NCI-H1694 (cell line): ENCODE results near the gene UVSSA.
A peak's percentile ranks its signal among the peaks of the same experiment; 100 is the strongest.

Experiments
- DNase-seq: peaks from one replicate; lab custom pipeline; 2025; lab: John Stamatoyannopoulos, UW

The UVSSA gene

DNA sequence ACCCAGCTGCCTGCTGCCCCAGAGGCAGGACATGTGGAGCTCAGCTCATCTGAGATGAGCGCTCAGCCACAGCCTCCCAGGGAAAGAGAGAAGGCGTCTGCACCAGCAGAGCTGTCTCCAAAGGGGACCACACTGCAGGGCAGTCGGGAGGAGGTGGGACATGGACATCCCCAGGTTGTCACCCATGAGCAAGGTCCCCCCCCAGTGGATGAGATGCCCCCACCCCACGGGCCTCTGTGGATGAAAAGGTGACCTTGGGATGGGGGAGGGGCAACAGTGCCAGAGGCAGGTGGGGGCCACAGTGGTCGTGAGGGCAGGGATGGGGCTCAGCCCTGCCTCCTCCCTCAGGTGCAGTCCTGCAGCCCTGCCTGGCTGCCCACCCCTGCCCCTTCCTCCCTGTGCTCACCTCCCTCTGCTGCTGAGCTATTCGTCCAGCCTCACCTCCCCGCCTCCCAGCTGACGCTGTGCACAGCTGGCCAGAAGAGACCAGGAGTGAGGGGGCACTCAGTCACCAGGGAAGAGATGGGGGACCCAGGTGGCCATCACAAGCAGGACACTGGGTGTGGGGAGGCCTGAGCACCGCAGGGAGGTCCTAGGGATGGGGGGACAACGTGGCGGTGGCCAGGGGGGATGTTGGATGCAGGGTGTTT lies 49.9 kb downstream of the UVSSA start:
- no peak for DNase-seq

DNA sequence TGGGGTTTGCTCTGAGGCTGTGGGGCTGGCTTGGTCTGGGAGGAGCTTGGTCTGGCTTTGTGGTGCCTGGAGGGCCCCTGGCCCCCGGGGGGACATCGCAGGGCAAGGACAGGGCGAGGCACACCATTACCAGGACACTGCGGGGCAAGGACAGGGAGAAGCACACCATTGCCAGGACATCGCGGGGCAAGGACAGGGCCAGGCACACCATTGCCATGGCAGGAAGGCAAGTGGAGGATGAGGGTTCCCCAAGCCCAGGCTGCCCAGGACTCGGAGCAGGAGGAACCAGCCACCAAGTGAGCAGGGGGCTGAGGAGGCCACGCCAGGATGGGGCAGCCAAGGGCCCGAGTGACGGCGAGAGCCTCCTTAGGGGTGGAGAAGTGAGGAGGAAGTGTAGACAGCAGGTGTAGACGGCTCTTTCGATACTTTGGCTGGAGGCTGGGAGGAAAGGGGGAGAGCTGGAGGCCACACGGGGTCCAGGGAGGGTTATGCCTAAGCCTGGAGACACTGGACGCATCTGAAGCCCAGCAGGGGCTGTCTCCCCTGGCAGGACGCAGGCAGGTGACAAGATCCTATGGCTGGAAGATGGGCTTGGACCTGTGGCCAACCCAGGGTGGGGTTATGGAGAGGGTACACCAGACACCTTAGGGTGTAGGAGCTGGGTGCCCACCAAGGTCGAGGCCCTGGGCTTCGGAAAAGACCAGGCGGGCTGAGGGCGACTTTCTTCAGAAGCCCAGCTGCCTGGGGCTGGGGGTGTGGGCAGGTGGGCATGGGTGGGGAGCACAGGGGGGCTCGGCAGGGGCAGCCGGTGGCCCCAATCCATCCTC lies 51.9 kb downstream of the UVSSA start:
- no peak for DNase-seq

DNA sequence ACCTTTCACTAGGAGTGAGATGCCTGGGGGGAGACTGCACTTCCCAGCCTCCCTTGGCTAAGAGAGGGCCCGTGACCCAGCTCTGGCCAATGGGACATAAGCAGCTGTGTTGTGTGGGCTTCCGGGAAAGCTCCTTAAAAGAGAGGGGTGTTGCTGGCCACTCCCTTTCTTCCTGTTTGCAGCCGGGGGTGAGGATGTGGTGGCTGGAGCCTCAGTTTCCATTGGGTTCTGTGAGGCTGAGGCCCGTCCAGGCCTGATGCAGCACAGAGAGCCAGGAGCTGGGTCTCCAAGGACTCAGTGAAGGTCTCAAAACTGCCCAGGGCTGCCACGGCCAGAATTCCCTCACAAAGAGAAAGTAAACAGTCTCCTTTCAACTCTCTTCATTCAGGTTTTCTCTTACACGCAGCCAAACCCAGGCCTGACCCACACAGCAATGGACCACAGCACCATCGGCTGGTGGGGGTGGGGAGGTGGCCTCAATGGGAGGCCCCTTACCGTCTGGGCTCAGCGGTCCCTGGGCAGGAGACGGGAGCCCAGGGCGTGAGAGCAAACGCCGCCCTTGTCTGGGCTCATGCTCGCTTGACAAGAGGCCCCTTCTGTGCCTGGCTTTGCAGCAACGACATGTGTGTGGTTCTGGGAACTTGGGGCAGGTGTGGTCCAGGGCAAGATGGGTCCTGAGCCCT lies 52.6 kb downstream of the UVSSA start:
- DNase-seq, result no peak

DNA sequence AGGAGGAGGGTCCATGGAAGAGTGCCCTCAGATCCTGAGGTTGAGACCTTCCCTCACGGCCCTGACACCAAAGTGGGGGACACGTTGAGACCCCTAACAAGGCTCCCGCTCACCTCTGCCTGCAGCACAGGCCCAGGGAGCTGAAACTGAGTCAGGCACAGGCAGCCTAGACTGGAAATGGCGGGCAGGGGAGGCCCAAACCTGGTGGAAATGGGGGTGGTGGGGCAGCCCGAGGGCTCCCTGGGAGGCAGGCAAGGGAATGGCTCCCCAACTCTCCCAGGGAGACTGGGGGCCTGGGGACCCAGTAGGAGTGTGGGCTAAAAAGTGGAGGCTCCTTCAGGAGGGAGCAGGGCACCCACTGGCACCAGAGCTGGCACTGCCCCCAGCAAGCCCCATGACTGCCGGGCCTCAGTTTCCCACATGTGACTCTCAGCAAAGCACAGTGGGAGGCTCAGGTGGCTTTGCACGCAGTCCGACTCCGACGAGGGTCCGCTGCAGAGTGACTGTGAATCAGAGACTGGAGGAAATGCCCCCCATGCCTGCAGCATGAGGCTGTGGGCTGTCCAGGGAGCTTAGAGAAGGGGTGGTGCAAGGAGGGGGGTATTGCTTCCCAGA lies 53.3 kb downstream of the UVSSA start:
- DNase-seq, result no peak

DNA sequence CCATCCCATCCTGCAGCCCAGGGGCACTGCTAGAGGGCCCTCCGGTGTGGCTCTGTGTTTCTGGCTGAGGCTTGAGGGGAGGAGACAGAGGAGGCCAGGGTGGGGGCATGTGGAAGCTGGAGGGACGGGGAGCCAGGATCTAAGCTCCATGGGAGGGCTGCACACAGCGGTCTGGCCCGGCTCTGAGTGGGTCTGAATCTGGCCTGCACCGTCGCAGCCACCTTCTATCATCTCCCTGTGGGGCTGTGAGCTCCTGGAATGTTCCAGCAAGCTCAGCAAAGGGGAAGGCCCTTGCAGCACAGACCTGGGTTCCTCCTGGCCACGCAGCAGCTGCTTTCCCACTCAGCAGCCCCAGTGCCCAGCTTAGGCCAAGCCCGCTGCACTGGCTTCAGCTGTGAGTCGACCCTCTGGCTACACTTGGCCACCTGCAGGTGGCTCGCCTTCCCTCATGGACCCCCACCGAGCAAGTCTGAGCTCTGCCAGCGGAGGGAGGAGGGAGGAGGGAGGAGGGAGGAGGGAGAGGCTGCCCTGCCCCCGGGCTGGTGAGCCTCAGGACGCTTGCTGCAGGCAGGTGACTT lies 53.9 kb downstream of the UVSSA start:
- DNase-seq, result no peak

DNA sequence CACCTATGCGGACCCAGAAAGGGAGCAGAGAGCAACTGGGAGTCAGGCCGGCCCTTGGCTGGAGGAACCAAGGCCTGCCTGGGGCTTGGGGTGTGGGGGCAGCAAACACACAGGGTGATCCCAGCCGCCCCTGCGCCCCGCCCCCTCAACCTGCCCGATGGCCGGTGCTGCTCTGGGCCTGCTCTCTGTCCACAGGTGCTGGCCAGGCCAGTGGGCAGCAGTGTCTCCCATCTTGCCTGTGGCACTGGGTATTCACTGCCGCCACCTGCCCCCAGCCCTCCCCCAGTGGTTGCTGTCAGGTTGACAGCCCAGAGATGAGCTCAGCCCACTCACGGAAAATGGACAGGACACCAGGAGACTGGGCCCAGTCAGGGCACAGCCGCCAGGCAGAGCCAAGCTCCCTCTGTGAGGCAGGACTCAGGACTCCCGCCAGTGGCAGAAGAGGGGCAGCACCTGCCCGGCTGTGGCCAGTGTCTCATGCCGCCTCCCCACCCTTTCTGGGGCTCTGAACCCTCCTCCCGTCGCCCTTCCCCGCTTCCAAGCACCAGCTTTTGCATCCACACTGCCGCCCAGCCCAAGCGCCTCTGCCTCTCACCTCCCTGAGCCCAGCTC lies 54.5 kb downstream of the UVSSA start:
- DNase-seq, result no peak

DNA sequence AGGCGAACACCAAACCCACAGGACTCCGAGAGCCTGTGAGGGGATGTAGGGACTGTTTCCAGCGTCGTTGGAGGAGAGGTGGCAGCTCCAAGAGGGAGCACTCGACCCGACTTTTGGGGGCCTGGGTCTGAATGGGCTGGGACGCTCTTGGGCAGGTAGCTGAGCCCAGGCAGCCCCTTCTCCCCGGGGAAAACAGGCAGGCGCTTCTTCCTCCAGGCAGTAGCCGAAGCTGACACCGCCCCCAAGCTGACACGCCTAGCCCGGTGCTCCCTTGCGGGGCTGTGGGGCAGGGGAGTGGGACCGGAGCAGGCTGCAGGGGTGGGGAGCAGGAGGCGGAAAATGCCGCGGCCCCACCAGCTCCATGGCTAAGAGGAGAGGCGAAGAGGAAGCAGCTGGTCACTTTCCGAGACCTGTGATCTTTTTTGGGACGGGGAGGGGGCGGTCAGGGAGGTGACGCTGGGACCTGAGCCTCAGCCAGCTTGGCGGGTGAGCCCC lies 55.1 kb downstream of the UVSSA start:
- DNase-seq, result no peak

DNA sequence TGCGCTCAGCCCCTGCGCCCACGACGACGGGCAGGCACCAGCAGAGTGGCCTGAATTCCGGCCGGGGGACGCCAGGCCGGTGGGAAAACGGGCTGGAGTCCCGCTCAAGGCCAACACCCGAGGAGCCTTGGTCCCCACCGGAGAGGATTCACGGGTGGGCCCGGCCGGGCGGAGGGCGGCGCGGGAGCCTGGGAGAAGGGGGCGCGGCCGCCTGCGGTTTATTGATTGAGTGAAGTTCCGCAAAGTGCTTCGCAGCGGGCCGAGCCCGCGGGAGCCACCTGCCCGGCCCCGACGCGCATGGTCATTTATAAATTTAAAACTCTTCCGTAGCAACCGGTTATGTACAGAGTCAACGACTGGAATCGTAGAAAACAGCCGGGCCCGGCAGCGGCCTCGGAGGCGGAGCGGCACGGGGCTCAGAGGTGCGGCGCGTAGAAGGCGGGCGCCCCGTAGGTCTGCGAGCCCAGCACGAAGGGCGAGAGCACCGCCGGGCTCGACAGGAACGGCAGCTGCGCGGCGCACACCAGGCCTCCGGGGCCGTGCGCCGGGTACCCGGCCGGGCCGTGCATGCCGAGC lies 55.6 kb downstream of the UVSSA start:
- DNase-seq, result no peak

DNA sequence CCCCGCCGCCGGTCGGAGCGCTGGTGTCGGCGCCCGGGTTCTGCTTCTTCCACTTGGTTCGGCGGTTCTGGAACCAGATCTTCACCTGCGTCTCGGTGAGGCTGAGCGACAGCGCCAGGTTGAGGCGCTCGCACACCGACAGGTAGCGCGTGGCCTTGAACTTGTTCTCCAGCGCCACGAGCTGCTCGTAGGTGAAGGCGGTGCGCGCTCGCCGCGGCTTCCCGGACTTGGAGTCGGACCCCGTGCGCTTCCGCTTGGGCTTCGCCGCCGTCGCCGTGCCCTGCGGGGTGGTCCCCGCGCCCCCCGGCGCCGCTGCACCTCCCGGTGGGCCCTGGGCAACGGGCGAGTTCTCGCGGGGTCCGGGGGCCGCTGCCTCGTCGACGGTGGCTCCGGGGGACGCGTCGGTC lies 56.2 kb downstream of the UVSSA start:
- no peak for DNase-seq

DNA sequence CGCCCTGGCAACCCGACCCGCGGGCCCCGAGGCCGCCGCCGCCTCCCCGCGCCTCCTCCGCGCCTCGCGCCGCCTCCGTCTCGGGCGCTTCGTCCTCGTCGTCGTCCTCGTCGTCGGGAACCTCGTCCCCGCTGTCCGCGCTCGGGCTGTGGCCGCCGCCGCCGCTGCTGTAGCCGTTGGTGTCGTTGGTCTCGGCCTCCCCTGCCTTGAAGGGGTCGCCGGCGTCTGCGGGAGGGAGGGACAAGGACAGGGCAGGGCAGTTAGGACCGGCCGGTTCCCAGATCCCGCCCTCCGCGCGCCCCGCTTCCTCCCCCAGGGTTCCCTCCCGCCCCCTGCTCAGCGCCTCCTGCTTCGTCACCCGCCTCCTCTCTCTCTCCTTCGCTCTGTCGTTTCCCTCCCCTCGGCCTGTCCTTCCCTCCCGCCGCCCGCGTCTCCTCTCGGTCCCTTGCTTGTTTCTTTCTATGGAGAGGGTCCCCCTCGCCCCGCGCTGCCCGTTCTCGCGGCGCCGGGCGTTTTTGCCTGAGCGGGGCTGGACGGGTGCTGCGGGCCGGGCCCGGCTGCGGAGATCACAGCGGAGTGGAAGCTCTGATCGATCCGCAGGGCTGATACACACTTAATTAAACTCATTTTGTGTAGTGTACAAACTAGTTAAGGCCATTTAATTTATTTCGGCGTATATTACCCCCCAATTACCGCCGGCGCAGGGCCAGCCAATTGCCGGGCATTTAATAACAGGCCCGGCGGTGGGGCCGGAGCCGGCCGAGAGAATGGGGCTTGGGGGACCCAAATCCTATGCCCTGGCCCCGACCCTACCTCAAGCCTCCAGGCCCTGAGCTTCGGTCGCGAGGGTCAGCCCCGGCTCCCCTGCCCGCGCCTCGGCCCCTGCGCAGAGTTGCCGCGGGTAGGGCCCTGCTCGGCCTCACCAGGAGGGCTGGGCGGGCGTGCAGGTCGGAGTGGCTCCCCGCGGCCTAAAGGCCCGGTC lies 56.9 kb downstream of the UVSSA start:
- DNase-seq, result no peak

DNA sequence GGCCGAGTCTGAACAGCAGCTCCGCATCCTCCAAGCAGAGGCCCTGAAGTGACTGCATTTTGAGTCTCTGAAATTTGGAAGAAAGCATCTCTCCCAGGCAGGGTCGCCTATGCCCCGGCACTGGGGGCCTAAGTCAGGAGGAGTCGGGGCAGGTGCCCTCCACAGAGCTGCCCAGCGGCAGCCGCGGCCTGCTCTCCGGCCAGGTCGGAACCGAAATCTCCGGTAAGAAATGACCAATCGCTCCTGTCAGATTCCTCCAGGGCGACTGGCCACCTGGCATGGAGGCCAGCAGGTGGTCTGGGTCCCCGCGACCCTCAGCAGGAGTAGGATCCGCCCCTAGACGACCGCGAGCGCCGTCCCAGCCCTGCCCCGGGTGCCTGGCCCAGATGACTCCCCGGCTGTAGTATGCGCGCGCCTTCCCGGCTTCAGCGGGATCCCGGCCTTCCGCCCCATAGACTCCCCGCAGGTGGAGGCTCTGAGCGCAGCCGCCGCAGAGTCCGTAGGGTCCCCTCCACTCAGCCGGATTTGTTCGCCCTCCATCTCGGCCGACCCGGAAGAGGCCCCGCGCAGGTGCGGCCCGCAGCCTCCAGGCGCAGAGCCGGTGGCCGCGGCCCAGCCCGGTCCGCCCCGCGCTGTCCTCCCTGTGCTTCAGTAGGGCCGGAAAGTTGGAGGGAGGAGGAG lies 57.7 kb downstream of the UVSSA start:
- DNase-seq, result no peak

DNA sequence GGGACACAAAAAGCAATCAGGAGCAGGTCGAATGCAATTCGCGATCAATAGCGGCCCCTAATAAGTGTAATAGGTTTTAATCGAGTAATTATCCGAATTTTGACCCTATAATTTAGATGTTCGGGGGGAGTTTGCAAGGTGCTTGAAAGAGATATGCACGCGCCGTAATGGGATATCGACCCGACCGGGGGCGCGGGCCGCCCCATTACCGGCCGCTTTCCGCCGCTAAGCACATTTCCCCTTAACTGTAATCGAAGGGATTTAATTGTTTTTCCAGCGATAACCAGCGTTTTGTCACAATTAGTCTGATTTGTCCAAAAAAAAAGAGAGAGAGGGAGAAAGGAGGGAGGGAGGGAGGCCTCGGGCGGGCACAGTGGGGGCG lies 58.2 kb downstream of the UVSSA start:
- no peak for DNase-seq

DNA sequence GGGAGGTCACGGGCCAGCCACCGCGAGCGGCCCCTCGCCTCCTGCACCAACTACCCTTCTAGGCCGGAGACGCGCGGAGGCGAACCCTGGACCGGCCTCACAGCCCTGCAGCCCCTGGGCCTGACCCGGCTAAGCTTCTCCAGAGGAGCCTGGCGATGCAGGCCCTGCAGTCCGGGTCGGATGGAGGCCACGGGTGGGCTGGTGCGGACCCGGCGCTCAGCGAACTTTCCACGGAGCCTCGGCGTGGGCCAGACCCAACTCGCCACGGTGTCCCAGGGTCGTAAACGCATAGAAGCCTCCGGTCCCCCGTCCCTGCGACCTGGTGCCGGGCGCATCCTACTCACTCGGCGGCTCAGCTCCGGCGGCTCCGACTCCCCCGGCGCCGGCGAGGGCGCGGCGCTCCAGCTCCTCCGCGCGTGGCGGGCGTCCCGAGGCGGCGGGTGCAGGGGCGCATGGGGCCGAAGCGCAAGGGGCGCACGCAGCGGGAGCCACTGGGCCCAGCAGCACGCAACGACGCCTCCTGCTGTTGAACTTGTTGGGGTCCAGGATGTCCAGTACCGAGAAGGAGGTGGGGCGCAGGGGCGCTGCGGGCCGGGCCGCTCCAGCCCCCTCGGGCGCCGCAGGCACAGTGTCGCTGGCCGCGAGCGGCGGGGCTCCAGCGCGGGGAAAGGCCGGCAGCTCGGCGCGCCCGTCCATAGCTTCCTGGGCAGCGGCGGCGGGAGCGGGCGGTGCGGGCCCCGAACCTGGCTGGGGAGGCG lies 58.8 kb downstream of the UVSSA start:
- no peak for DNase-seq

DNA sequence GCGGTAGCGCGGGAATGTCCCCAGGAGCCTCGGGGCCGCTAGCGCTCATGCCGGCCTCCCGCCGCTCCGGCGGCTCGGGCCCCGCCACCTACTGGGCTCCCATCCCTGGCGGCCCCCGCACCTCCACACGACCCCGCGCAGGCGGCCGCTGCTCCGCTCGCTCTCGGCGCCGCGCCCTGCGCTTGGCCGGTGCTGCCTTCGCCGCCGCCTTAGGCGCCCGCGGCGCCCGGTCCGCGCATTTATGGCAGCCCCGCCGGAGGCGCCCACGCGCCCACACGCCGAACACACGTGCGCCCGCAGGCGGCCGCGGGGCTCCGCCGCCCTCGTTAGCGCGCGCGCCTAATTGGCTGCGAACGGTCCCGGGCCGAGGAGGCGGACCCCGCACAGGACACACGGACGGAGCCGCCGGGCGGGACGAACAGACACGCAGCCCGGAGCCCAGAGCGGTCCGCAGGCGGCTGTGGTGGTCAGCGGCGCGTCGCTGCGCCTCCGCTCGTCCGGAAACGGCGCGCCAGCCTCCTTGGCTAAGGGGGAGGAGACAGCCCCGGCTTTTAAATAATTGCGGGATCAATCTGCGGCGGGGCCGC lies 59.5 kb downstream of the UVSSA start, which contains the start of gene NKX1-1:
Gene NKX1-1 (minus strand): TSS at position 49 of the 587 bp plus-strand sequence. CDS start 0 bp downstream, at position 49.
- DNase-seq, result no peak

DNA sequence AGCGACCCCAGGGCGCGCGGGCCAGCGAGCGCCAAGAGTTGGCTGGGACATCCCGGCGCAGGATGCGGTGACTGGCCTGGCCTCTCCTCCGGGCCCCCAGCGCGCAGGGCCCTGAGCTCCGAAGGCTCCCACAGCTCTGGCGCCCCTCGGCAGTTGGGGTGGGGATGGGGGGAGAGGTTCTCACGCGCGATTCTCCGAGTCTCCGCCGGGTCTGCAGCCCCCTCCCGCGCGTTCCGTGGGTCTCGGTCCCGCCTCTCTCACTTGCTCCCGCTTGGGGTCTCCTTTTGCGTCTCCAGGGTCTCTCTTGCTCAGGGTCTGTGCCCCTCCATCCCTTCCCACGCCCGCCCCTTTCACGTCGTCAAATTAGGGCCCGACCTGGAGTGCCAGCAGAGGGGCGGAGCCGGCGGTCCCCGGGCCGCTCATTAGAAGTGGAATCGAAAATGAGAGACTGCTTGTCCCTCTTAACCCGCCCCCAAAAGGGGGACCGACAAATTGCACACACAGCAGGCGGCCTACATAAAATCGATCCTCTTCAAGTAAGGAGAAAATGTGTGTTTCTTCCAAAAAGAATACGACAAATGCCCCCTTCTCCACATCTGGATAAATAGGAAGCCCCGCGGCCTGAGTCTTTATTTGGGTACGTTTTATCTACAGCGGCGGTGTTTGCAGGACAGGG lies 60.1 kb downstream of the UVSSA start:
- DNase-seq, result no peak

DNA sequence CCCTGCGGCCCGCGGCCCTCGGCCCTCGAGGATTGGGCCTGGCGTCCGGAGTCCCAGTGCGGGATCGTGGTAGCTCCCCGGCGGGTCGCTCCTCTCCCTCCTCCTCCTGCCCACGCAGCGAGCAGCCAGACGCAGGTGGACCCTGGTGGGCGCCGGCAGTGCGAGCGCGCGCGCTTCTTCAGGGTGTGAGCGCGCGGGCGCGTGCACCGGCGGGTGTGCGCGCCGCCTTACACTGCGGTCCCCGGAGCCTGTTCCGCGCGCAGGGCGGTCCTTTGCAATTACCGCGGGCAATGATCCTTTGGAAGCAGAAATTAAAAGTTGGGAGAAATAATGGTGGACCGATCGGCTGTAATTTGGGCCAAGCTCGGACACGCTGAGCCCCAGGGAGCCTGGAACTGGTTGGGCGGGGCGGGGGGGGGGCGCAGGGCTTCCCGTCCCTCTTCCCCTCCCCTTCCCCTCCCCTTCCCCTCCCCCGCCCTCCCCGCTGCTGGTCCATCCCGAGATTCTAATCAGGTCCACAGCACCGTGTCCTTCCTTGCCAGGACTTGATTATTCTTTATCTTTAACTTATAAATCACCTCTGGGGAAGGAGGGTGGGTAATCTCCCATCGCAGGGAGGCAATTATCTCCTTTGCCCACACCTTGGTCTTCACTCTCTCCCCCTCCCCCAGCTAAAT lies 60.8 kb downstream of the UVSSA start:
- no peak for DNase-seq

DNA sequence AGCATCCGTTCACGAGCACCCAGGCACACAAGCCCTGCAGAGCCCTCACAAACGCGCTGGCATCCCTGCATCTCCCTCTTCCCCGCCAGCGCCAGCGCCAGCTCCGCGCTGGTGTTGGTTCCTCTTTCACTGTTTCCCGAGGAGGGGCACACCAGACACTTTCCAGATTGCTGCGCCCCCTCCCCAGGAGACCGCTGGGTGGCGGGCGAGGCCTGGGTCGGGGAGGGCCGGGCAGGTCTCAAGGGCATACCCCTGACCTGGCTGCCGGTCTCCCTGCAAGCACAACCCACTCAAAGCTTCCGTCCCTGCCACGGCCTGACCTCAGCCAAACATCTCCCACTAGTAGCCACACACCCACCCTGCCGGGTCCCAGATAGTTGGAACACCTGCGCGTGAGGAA lies 61.4 kb downstream of the UVSSA start:
- DNase-seq, result peak; percentile 7
